Epithelial cell of proximal tubule (primary cell): Measurements from ENCODE around the gene SGCA. TPM values are rescaled to one million over a fixed set of nuclear protein-coding genes. Genes with fewer than 3 reads are reported as not detected.
A peak's percentile ranks its signal among the peaks of the same experiment; 100 is the strongest.

Experiments used
- DNase-seq: peaks from one replicate; pipeline ENCODE4 v3.0.0-alpha.2; 2011; ENCODE audit warnings: low read depth
- H3K4me3 ChIP-seq: 2 replicates; pipeline ENCODE4 v1.5.1; 2011; ENCODE audit warnings: low read depth, mild to moderate bottlenecking, low read length
- total RNA-seq: library from RNA; depleted of rRNA; stranded (reverse); fragments of >200 nt; gene quantifications from 2 replicates; pipeline ENCODE4 v1.2.3, GENCODE V29; 2015
- TF ChIP-seq, protein P1 (sequence below): conservative IDR thresholded peaks from 2 replicates; pipeline ENCODE4 v1.5.1; 2012; ENCODE audit warnings: low read depth, mild to moderate bottlenecking, low read length

The SGCA gene
- total RNA-seq, 1 donor from 2014 or later: 0.69 TPM

GRCh38 chr17:50123649-50124349 is 42.0 kb upstream of the SGCA start:
- peak overlapping the region; percentile 44 for H3K4me3 ChIP-seq
- TF ChIP-seq, protein P1, sequence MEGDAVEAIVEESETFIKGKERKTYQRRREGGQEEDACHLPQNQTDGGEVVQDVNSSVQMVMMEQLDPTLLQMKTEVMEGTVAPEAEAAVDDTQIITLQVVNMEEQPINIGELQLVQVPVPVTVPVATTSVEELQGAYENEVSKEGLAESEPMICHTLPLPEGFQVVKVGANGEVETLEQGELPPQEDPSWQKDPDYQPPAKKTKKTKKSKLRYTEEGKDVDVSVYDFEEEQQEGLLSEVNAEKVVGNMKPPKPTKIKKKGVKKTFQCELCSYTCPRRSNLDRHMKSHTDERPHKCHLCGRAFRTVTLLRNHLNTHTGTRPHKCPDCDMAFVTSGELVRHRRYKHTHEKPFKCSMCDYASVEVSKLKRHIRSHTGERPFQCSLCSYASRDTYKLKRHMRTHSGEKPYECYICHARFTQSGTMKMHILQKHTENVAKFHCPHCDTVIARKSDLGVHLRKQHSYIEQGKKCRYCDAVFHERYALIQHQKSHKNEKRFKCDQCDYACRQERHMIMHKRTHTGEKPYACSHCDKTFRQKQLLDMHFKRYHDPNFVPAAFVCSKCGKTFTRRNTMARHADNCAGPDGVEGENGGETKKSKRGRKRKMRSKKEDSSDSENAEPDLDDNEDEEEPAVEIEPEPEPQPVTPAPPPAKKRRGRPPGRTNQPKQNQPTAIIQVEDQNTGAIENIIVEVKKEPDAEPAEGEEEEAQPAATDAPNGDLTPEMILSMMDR: no peak
- no peak for DNase-seq

- TF ChIP-seq, protein P1: no peak
- no peak for DNase-seq
- no peak overlapping the region for H3K4me3 ChIP-seq
Measured at GRCh38 chr17:50125420-50125997, 40.3 kb upstream of the SGCA start.

DNA sequence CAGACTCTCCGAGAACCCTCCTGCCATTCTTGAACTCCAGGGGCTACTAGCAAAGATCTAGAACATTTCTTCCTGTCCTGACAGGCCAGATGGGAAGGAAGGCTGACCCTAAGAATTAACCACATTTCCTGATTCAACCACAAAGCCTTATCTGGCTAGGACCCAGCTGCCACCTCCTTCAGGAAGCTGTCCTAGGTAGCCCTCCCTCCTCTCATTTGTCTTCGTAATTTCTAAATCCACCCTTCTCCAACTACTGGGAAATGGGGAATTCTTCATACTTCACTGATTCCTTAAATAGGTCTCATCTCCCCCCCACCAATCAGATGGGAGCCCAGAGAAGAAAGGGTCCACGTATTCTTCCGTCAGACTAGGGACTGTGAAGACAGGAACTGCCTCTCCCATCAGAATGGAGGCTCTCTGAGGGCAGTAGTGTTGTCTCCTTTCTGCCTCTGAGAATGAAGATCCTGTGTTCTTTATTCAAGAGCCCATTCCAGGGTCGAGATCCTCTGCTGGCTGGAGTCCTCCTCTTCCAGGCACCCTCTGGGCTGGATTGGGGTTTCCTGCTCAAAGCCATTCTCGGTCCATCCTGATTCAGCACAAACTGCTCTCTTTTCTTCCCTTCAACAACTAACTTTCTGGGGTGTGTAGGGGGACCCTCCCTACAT is 38.0 kb upstream of the SGCA start:
- no peak overlapping the region for H3K4me3 ChIP-seq
- TF ChIP-seq, protein P1: no peak
- no peak for DNase-seq

GRCh38 chr17:50128441-50129352 is 37.1 kb upstream of the SGCA start:
- no peak for DNase-seq

GRCh38 chr17:50129353-50129727 is 36.5 kb upstream of the SGCA start:
- DNase-seq: no peak
- TF ChIP-seq, protein P1: no peak
- H3K4me3 ChIP-seq: peak overlapping the region; percentile 55

More at GRCh38 chr17:50128441-50129352, 37.1 kb upstream of the SGCA start:
- TF ChIP-seq, protein P1: no peak
- H3K4me3 ChIP-seq: no peak overlapping the region

DNA sequence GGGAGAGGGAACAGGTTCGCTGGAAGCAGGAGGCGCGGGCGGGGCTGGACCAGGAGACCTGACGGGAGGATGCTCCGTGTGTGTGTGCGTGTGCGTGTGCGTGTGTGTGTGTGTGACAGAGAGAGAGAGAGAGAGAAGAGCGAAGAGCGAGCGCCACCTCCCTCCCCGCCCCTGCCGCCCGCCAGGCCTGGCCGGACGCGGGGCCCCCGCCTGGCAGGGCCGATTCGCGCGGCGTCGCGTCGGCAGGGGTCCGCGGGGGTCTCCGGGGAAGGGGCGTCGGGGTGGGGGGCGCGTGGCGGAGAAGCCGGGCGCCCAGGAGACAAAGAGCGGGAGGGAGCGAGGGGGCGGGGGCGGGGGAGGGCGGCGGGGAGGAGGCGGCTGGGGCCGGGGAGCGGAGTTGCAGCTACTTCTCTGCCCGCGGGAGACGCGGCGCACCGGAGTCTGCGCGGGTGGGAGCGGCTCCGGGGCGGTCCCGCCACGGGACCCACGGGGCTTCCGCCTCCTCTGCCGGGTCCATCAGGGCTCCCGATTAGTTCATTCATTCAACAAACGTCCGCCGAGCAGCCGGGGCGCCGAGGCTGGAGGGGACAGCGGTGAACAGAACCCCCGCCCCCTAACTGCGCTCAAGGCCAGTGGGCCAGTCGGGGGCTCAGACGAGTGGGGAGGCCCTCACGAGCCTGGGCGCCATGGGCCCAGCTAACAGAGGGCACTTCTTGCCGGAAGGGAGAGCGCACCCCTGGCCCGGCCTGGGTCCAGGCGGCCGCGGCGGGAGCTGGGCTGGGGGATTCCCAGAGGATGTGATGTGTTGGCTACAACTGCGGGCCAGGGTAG is 35.9 kb upstream of the SGCA start, which contains the start of gene SAMD14:
Gene SAMD14 (minus strand): TSS at position 433 of the 831 bp plus-strand sequence. CDS start 5,201 bp downstream, outside the sequence.
- DNase-seq: no peak
- TF ChIP-seq, protein P1: no peak

More for the DNA sequence above, 35.9 kb upstream of the SGCA start, which contains the start of gene SAMD14:
- peak within 1 kb of the TSS; percentile 55 for H3K4me3 ChIP-seq
